SK-N-SH treated with all-trans-retinoic acid at 6 μM for 48 hours (cell line): Measurements from ENCODE around the gene COL4A1.

Experiments
- ATAC-seq: fragments of 200-7000 bp; cut with Tn5 transposase; 3 replicates; pipeline ENCODE4 v1.9.1; 2020; ENCODE audit warnings: mild to moderate bottlenecking, moderate library complexity
- ARNTL ChIP-seq: fragments of 450-650 bp; formaldehyde crosslinking; IDR thresholded peaks from 2 replicates; pipeline ENCODE4 v1.5.0; 2020; ENCODE audit warnings: low read depth, mild to moderate bottlenecking, moderate library complexity, borderline replicate concordance
- BACH2 ChIP-seq: fragments of 250-450 bp; sonication (Bioruptor Pico); IDR thresholded peaks from 2 replicates; pipeline ENCODE4 v1.9.0; 2021; ENCODE audit warnings: mild to moderate bottlenecking, borderline replicate concordance
- GLIS3 ChIP-seq: fragments of 250-450 bp; sonication (Bioruptor Pico); IDR thresholded peaks from 2 replicates; pipeline ENCODE4 v1.5.0; 2020; ENCODE audit warnings: mild to moderate bottlenecking, moderate library complexity
- OSR1 ChIP-seq: fragments of 250-450 bp; sonication (Bioruptor Pico); IDR thresholded peaks from 2 replicates; pipeline ENCODE4 v1.8.0; 2022; ENCODE audit warnings: moderate library complexity, mild to moderate bottlenecking, inconsistent platforms
- PPARA ChIP-seq: fragments of 250-450 bp; sonication (Bioruptor Pico); IDR thresholded peaks from 2 replicates; pipeline ENCODE4 v1.5.0; 2020; ENCODE audit warnings: mild to moderate bottlenecking, borderline replicate concordance
- RARB ChIP-seq: fragments of 250-450 bp; sonication (Bioruptor Pico); IDR thresholded peaks from 2 replicates; pipeline ENCODE4 v1.8.0; 2021; ENCODE audit warnings: mild to moderate bottlenecking, moderate library complexity
- TOX ChIP-seq: fragments of 250-450 bp; sonication (Bioruptor Pico); IDR thresholded peaks from 2 replicates; pipeline ENCODE4 v1.8.0; 2021; ENCODE audit warnings: mild to moderate bottlenecking, moderate library complexity, borderline replicate concordance
- TSHZ2 ChIP-seq: fragments of 250-450 bp; sonication (Bioruptor Pico); IDR thresholded peaks from 2 replicates; pipeline ENCODE4 v1.5.0; 2020; ENCODE audit warnings: mild to moderate bottlenecking, moderate library complexity
- ZC3H10 ChIP-seq: fragments of 250-450 bp; sonication (Bioruptor Pico); IDR thresholded peaks from 2 replicates; pipeline ENCODE4 v1.5.1; 2021; ENCODE audit warnings: mild to moderate bottlenecking, moderate library complexity
- ZFP3 ChIP-seq: fragments of 250-450 bp; sonication (Bioruptor Pico); IDR thresholded peaks from 2 replicates; pipeline ENCODE4 v1.5.0; 2020; ENCODE audit warnings: mild to moderate bottlenecking, moderate library complexity
- ZFP30 ChIP-seq: fragments of 450-650 bp; formaldehyde crosslinking; IDR thresholded peaks from 2 replicates; pipeline ENCODE4 v1.5.0; 2022; ENCODE audit warnings: mild to moderate bottlenecking, moderate library complexity
- ZNF565 ChIP-seq: fragments of 450-650 bp; formaldehyde crosslinking; conservative IDR thresholded peaks from 2 replicates; pipeline ENCODE4 v1.5.0; 2020; ENCODE audit warnings: low read depth, mild to moderate bottlenecking, moderate library complexity
- ZNF8 ChIP-seq: fragments of 450-650 bp; formaldehyde crosslinking; IDR thresholded peaks from 2 replicates; pipeline ENCODE4 v1.5.0; 2020; ENCODE audit warnings: mild to moderate bottlenecking, moderate library complexity
- TF ChIP-seq, protein P1 (sequence below): fragments of 250-450 bp; sonication (Bioruptor Pico); IDR thresholded peaks from 2 replicates; pipeline ENCODE4 v1.5.1; 2021; ENCODE audit warnings: mild to moderate bottlenecking, moderate library complexity
- TF ChIP-seq, protein P2 (sequence below): fragments of 250-450 bp; sonication (Bioruptor Pico); IDR thresholded peaks from 2 replicates; pipeline ENCODE4 v1.5.1; 2020; ENCODE audit warnings: low read depth, mild to moderate bottlenecking, moderate library complexity
- TF ChIP-seq, protein P3 (sequence below): fragments of 250-450 bp; sonication (Bioruptor Pico); IDR thresholded peaks from 2 replicates; pipeline ENCODE4 v1.8.0; 2021; ENCODE audit warnings: low read depth, mild to moderate bottlenecking, moderate library complexity, borderline replicate concordance

The COL4A1 gene

DNA sequence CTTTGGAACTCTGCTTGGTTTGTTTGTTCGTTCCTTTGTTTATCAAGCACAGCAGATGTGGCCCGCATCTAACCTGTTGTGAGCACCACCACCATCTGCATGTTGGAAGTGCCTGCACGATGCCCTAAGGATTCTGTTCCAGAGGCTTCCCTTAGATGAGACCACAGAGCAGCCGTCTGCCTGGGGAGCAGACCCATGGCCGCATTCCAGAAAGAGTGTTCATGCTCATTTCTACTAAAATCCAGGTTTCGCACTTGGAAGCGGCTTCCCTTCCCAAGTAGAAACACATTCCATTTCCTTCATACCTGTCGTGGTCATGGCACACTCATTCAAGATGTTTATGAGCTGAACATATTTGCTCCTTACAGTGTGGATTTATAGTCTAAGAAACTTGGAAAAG lies 27.3 kb upstream of the COL4A1 start (continued):
- TF ChIP-seq TOX (CRISPR knock-in tag) (no peak), RARB (CRISPR knock-in tag) (no peak), PPARA (no peak), ZNF8 (no peak), ARNTL (CRISPR knock-in tag) (no peak)
- TF ChIP-seq, protein P1, sequence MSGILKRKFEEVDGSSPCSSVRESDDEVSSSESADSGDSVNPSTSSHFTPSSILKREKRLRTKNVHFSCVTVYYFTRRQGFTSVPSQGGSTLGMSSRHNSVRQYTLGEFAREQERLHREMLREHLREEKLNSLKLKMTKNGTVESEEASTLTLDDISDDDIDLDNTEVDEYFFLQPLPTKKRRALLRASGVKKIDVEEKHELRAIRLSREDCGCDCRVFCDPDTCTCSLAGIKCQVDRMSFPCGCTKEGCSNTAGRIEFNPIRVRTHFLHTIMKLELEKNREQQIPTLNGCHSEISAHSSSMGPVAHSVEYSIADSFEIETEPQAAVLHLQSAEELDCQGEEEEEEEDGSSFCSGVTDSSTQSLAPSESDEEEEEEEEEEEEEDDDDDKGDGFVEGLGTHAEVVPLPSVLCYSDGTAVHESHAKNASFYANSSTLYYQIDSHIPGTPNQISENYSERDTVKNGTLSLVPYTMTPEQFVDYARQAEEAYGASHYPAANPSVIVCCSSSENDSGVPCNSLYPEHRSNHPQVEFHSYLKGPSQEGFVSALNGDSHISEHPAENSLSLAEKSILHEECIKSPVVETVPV (CRISPR knock-in tag) = no peak

DNA sequence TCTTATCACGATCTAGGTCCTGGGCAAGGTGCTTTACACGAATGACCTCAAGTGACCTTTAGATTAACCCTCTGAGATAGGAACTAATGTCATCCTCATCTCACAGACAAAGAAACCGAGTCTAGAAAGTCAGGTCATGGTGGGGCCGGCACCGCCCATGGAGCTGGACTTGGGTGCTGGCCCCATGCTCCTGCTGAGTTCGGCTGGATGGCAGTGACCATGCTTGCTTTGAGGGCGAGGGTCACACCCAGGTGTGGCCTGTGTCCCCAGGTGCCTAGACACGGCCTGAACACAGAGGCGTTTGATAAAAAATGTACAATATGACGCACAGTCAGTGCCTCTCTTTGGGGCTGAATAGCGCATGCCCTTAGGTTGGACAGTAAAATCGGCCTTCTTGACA lies 26.9 kb upstream of the COL4A1 start:
- no peak for ATAC-seq
- no peak for TF ChIP-seq ZC3H10
- TF ChIP-seq ZFP30 (CRISPR knock-in tag) = no peak

GRCh38 chr13:110332750-110333149 lies 25.8 kb upstream of the COL4A1 start:
- no peak for ATAC-seq
- TF ChIP-seq TSHZ2 (CRISPR knock-in tag) = no peak
- TF ChIP-seq TOX (CRISPR knock-in tag) = no peak
- TF ChIP-seq ZNF565 (CRISPR knock-in tag) = no peak
- no peak for TF ChIP-seq GLIS3 (CRISPR knock-in tag)
- TF ChIP-seq, protein P2, sequence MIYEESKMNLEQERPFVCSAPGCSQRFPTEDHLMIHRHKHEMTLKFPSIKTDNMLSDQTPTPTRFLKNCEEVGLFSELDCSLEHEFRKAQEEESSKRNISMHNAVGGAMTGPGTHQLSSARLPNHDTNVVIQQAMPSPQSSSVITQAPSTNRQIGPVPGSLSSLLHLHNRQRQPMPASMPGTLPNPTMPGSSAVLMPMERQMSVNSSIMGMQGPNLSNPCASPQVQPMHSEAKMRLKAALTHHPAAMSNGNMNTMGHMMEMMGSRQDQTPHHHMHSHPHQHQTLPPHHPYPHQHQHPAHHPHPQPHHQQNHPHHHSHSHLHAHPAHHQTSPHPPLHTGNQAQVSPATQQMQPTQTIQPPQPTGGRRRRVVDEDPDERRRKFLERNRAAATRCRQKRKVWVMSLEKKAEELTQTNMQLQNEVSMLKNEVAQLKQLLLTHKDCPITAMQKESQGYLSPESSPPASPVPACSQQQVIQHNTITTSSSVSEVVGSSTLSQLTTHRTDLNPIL (CRISPR knock-in tag) = no peak
- no peak for TF ChIP-seq BACH2 (CRISPR knock-in tag)
- TF ChIP-seq ZFP3 (CRISPR knock-in tag) = no peak
- TF ChIP-seq PPARA = no peak
- TF ChIP-seq, protein P3, sequence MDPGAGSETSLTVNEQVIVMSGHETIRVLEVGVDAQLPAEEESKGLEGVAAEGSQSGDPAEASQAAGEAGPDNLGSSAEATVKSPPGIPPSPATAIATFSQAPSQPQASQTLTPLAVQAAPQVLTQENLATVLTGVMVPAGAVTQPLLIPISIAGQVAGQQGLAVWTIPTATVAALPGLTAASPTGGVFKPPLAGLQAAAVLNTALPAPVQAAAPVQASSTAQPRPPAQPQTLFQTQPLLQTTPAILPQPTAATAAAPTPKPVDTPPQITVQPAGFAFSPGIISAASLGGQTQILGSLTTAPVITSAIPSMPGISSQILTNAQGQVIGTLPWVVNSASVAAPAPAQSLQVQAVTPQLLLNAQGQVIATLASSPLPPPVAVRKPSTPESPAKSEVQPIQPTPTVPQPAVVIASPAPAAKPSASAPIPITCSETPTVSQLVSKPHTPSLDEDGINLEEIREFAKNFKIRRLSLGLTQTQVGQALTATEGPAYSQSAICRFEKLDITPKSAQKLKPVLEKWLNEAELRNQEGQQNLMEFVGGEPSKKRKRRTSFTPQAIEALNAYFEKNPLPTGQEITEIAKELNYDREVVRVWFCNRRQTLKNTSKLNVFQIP (CRISPR knock-in tag) = no peak

DNA sequence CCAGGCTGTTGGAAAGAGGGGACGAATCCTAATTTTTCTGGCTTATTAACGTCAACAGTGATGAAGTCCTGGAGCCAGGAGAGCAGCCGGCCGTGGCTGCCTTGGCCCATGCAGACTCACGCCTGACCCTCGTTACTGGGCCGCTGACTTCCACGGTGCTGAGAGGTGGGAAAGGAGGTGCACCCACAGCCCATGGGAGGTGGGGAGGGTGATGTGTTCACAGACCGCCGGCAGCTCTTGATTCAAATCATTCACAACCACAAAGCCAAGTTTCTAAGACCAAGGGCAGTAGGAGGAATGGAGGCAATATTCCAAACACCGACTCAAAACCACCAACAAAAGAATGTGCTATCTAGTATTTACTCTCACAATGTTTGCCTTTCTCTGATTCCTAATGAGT lies 24.4 kb upstream of the COL4A1 start:
- TF ChIP-seq ARNTL (CRISPR knock-in tag) (no peak), OSR1 (CRISPR knock-in tag) (no peak), PPARA (no peak), ZNF565 (CRISPR knock-in tag) (no peak), TOX (CRISPR knock-in tag) (no peak), RARB (CRISPR knock-in tag) (no peak), GLIS3 (CRISPR knock-in tag) (no peak)
- TF ChIP-seq, protein P3 (CRISPR knock-in tag) = no peak
- TF ChIP-seq, protein P2 (CRISPR knock-in tag) = no peak
- ATAC-seq = no peak
